ENCODE results near the gene ZNF500. TPM values are rescaled to one million over a fixed set of nuclear protein-coding genes. Genes with fewer than 3 reads are reported as not detected.
"Not testable (repeated sequence)": the region's sequence is repeated elsewhere in the genome, so short reads cannot be mapped to it uniquely, and the experiment has no call there.

ZNF500 gene
- total RNA-seq, 1 donor from 2014 or later, result 14.0 TPM

DNA sequence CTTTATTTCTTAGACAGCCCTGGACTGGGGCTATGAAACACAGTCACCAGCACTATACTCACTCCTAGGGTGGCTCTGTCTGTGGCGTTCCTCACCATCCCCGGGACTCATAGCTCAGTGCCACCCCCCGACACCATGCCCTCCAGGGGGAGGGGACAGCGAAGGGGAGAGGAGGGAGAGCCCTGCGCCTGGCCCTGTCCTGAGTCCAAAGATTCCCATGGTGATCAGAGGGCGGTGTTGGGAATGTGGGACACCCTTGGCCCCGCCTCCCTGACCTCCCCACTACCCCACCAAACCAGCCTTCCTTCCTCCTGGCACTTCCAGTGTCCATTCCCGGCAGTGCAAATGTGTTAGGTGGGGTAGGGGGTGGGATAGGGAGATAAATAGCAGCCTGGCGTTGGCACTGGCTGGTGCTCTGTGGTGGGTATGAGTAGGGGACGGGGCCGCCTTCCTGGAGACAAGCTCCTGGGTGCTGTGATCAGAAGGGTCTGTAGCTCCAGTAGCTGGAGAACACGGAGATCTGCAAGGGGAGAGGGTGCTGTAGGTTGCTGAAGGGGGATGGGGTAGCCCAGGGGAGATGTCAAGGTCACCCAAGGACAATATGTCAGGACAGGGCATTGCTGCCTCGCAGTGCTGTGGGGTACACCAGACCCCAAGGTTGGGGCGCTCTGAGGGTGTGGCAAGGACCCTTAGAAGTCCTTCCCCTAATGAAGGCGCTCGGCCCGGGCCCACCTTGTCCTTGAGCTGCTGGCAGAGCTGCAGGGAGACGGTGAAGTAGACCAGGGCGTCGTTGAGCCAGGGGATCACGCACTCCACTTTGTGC is 30.2 kb upstream of the ZNF500 start:
- DNase-seq (ENCODE audit: low spot score), result no peak

GRCh38 chr16:4795828-4796572 is 29.0 kb upstream of the ZNF500 start:
- no peak for DNase-seq (ENCODE audit: low spot score)

DNA sequence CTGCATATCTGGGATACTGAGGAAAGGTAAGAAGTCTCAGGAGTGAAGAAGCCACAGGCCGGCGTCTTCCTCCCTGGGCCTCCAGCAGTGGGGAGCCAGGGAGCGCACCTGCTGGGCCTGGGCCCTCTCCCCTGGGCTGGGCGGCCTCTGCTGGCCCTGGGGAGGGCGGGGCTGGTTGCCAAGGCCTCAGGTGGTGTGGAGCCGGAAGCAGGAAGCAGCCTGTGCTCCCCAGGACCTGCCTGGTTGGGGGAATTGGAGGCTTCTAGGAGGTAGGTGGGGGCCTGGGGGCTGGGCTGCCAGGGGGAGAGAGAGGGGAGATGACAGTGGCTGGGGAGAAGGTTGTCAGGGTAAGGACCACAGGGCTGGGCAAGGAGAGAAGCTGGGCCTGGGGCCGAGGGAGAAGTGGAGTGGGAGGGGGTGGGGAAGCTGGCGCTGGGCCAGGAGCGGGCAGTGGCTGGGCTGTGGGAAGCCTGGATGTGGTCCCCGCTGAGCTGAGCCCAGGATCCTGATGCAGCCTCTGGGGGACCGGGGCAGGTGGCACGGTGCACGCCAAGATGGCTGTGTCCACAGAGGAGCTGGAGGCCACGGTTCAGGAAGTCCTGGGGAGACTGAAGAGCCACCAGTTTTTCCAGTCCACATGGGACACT is 28.3 kb upstream of the ZNF500 start, which contains the start of gene SMIM22:
SMIM22 (plus strand) TSS at position 189 of the 647 bp plus-strand sequence; CDS start at position 555, 366 bp downstream.
- no peak for DNase-seq (ENCODE audit: low spot score)

DNA sequence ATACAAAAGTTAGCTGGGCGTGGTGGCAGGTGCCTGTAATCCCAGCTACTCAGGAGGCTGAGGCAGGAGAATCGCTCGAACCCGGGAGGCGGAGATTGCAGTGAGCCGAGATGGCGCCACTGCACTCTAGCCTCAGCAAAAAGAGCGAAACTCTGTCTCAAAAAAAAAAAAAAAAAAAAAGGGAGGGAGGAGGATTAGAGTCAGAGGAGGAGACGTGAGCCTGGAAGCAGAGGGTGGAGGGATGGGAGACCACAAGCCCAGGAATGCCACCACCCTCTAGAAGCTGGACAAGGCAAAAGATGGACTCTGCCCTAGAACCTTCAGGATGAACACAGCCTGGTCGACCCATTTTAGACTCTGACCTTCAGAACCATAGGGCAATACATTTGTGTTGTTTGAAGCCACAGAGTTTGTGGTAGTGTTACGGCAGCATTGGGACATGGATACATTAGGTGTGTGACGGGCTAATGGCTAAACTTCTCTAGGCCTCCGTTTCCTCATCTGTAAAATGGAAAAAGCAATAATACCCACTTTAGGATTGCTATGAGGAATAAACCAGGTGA is 26.1 kb upstream of the ZNF500 start:
- DNase-seq (ENCODE audit: low spot score), result no peak

- DNase-seq (ENCODE audit: low spot score), result no peak
These were observed 23.9 kb upstream of the ZNF500 start for GRCh38 chr16:4790871-4791270.

GRCh38 chr16:4790261-4790660 is 23.3 kb upstream of the ZNF500 start:
- DNase-seq (ENCODE audit: low spot score), result no peak

DNA sequence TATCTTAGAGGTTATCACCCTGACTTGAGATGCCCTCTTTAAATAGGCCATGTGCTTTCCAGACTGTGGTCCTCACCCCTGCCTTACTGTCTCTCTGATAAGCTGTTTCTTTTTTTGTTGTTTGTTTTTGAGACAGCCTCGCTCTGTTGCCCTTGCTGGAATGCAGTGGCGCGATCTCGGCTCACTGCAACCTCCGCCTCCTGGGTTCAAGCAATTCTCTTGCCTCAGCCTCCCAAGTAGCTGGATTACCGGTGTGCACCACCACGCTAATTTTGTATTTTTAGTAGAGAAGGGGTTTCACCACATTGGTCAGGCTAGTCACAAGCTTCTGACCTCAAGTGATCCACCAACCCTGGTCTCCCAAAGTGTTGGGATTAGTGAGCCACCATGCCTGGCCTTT is 21.9 kb upstream of the ZNF500 start:
- DNase-seq (ENCODE audit: low spot score), result no peak

- DNase-seq (ENCODE audit: low spot score), result no peak
These were observed 21.5 kb upstream of the ZNF500 start for GRCh38 chr16:4788489-4788889.

DNA sequence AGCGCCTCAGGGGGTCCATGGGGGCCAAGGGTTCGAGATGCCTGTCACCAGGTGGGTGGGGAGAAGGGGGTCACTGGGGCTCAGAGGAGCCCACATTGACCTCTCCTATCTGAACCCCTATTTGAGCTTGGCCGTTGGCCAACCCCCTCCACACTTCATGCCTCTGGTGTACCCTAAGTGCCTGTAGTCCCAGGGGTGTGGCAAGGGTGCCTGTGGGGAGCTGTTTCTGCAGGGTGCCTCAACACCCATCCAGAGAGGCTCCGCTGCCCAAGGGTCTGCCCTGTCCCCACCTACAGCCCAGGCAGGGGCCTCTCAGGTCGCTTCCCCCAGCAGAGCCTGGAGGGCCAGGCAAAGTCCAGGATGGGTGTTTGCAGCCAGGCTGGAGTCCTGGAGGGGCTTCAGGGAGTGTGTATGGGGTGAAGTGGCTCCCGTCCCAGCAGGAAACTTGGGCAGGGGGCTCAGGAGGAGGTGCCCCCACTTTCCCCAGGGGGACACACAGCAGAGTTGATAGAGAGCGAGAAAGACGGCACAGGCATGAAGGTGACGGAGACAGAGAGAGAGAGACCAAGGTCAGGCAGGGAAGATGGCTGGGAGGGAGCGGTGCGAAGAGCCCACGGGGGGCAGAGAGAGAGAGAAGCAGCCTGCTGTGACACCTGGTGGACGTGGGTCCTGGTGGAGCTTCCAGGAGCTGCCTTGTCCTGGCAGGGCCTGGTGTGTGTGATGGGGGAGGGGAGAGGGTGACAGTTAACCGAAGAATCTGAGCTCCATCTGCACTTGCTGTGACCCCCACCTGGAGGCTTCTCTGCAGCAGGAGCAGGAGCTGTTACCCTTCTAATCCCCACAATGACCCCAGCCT is 20.9 kb upstream of the ZNF500 start, which contains the start of gene SEPTIN12:
SEPTIN12 (minus strand) TSS at position 719 of the 856 bp plus-strand sequence; CDS start at position 19, 700 bp downstream.
- no peak for DNase-seq (ENCODE audit: low spot score)

- DNase-seq (ENCODE audit: low spot score), result no peak
These were observed 20.1 kb upstream of the ZNF500 start for GRCh38 chr16:4787068-4787467.

DNA sequence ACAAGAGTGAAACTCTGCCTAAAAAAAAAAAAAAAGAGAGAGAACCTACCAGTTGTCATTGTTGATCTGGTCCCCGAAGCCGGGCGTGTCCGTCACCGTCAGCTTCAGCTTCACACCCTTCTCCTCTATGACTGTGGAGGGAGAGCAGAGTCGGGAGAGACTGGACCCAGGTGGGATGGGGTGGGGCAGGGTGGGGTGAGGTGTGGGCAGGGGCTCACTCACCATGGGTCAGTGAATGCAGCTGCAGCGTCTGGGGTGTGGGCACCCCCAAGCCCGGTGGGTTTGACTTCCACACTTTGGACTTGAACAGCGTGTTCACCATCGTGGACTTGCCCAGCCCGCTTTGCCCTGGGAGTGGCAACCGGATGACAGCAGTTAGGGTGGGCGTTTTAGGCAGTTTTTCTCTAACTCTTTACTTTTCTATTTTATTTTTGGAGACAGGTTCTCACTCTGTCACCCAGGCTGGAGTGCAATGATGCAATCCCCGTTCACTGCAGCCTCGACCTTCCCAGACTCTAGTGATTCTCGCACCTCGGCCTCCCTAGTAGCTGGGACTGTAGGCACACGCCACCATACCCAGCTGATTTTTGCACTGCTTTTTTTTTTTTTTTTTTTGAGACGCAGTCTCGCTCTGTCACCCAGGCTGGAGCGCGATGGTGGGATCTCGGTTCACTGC is 18.9 kb upstream of the ZNF500 start:
- DNase-seq (ENCODE audit: low spot score), result no peak

- DNase-seq (ENCODE audit: low spot score), result not testable (repeated sequence)
These were observed 17.6 kb upstream of the ZNF500 start for GRCh38 chr16:4784444-4784987.

- DNase-seq (ENCODE audit: low spot score), result no peak
These were observed 17.0 kb upstream of the ZNF500 start for GRCh38 chr16:4783951-4784336.

- DNase-seq (ENCODE audit: low spot score), result no peak
These were observed 16.4 kb upstream of the ZNF500 start for GRCh38 chr16:4783251-4783950.

DNA sequence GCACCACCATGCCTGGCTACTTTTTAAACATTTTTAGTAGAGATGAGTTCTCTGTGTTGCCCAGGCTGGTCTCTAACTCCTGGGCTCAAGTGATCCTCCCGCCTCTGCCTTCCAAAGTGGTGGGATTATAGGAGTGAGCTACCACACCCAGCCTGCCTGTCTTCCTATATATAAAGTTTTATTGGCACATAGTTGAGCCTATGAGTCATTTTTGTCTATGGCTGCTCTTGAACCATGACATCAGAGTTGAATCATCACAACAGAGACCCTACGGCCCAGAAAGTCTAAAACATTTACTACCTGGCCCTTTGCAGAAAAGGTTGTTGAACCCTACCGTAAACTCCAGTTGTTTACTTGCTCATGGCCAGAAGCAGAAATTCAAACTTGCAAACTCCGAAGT is 13.3 kb upstream of the ZNF500 start:
- no peak for DNase-seq (ENCODE audit: low spot score)

DNA sequence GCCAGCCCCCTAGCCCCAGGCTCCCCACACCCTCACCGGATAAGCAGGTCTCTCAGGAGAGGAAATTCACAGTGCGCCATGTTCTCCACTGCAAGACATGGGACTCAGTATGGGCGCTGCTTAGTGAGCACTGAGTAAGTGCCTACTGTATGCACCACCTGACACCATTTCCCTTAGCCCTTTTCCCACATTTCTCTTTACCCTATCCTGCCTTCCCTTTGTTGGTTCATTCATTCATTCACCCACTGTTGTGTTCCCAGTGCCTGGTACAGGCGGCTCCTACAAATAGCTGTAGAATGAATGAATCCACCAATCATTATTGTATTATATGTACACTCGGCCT is 11.1 kb upstream of the ZNF500 start:
- DNase-seq (ENCODE audit: low spot score), result no peak

- DNase-seq (ENCODE audit: low spot score), result no peak
These were observed 10.5 kb upstream of the ZNF500 start for GRCh38 chr16:4777339-4778049.

- no peak for DNase-seq (ENCODE audit: low spot score)
These were observed 9.3 kb upstream of the ZNF500 start for GRCh38 chr16:4776141-4776705.

DNA sequence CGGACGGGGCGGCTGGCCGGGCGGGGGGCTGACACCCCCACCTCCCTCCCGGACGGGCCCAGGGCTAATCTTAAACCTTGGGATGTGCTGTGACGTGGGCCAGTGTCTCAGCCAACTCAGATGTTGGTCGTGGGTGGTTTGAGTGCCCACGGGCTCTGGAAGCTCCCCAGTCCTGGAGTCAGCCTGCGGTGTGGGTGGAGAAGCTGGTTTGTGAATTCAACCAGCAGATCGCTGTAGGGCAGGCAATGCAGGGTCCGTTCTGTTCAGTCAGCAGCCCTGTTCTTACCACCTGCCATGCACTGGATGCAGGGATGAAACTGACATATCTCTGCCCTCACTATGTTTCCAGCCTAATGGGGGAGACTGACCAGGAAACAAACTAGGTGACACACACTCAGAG is 8.0 kb upstream of the ZNF500 start:
- no peak for DNase-seq (ENCODE audit: low spot score)

Data from umbilical cord (tissue), 2 donors.